B cell (primary cell): ENCODE results near the gene CKMT2. TPM values are rescaled to one million over a fixed set of nuclear protein-coding genes. Genes with fewer than 3 reads are reported as not detected.

Experiments
- ATAC-seq: fragments of 200-7000 bp; cut with Tn5 transposase; one replicate; pipeline ENCODE4 v1.10.0; 2021; ENCODE audit warnings: low read depth, mild to moderate bottlenecking, moderate number of reproducible peaks, moderate library complexity
- CTCF ChIA-PET: fragments of 350-600 bp; sonication (Branson Sonifier 250); formaldehyde crosslinking; loops from one replicate; lab custom pipeline; 2021; ENCODE audit warnings: antibody characterized with exemption, inconsistent platforms; lab: Charles Lee
- POLR2A ChIA-PET: fragments of 350-600 bp; sonication (Branson Sonifier 250); formaldehyde crosslinking; loops from one replicate; lab custom pipeline; 2021; ENCODE audit warnings: antibody characterized with exemption; lab: Charles Lee
- DNase-seq: peaks from one replicate; pipeline ENCODE4 v3.0.0; 2013
- H2AFZ ChIP-seq: 2 replicates; pipeline ENCODE4 v1.6.1; 2012; ENCODE audit warnings: mild to moderate bottlenecking, low read depth, low read length; ENCODE audit not compliant: insufficient read depth, poor library complexity, severe bottlenecking
- H3K27ac ChIP-seq, 2 donors: 1 replicate in 1 of 2; 2 replicates in 1 of 2; pipeline ENCODE4 v1.5.1; 2012 to 2013; ENCODE audit warnings: low read length in 2 of 2, mild to moderate bottlenecking in 2 of 2, moderate library complexity in 1 of 2
- H3K27me3 ChIP-seq, 4 experiments: fragments of 200-600 bp in 1 of 4; sonication (generic) in 1 of 4; replicated peaks in 1 of 4; 1 replicate in 2 of 4; 2 replicates in 2 of 4; pipeline versions ENCODE4 v1.6.1 to v1.7.0; 2013 to 2016; ENCODE audit warnings: low read length in 3 of 4, mild to moderate bottlenecking in 2 of 4, mixed read lengths in 1 of 4, moderate library complexity in 1 of 4; ENCODE audit not compliant: insufficient read depth in 4 of 4, control insufficient read depth in 3 of 4; ENCODE audit errors: control extremely low read depth in 1 of 4
- H3K36me3 ChIP-seq, 2 experiments: replicated peaks in 1 of 2; 1 replicate in 1 of 2; 2 replicates in 1 of 2; pipeline versions ENCODE4 v1.6.1 to v1.7.1; 2013; ENCODE audit warnings: low read length in 1 of 2; ENCODE audit not compliant: insufficient read depth in 2 of 2, control insufficient read depth in 1 of 2; ENCODE audit errors: control extremely low read depth in 1 of 2, extremely low read depth in 1 of 2
- H3K4me1 ChIP-seq, 2 donors: fragments of 200-600 bp in 1 of 2; sonication (generic) in 1 of 2; 1 replicate in 1 of 2; 2 replicates in 1 of 2; pipeline versions ENCODE4 v1.5.1 to v1.6.1; 2013 to 2017; ENCODE audit warnings: low read length in 2 of 2; ENCODE audit not compliant: control insufficient read depth in 2 of 2, insufficient read depth in 2 of 2
- H3K4me2 ChIP-seq: replicated peaks from 2 replicates; pipeline ENCODE3; 2012; ENCODE audit warnings: mild to moderate bottlenecking, low read depth, low read length; ENCODE audit not compliant: poor library complexity, severe bottlenecking
- H3K4me3 ChIP-seq, 5 experiments: fragments of 200-600 bp in 1 of 5; sonication (generic) in 1 of 5; 1 replicate in 3 of 5; 2 replicates in 2 of 5; pipeline versions ENCODE4 v1.5.1 to v1.7.0; 2011 to 2016; ENCODE audit warnings: low read length in 4 of 5, mild to moderate bottlenecking in 4 of 5, low read depth in 2 of 5, control low read depth in 1 of 5, moderate library complexity in 1 of 5; ENCODE audit not compliant: insufficient read depth in 1 of 5; ENCODE audit errors: control extremely low read depth in 1 of 5, extremely low read depth in 1 of 5
- H3K79me2 ChIP-seq: fragments of 200-600 bp; sonication (generic); one replicate; pipeline ENCODE4 v1.6.0; 2016; ENCODE audit warnings: low read length; ENCODE audit not compliant: control insufficient read depth, insufficient read depth
- H3K9ac ChIP-seq: fragments of 200-600 bp; sonication (generic); 2 replicates; pipeline ENCODE4 v1.6.1; 2017; ENCODE audit warnings: mild to moderate bottlenecking, low read length, moderate library complexity
- H3K9me3 ChIP-seq, 3 donors: one replicate each; pipeline versions ENCODE4 v1.6.1 to v1.7.1; 2013; ENCODE audit warnings: low read length in 2 of 3; ENCODE audit not compliant: control insufficient read depth in 2 of 3, insufficient read depth in 1 of 3; ENCODE audit errors: control extremely low read depth in 1 of 3
- H4K20me1 ChIP-seq: 2 replicates; pipeline ENCODE4 v1.6.0; 2012; ENCODE audit warnings: mild to moderate bottlenecking, low read length; ENCODE audit not compliant: insufficient read depth, control insufficient read depth, poor library complexity, severe bottlenecking
- H3K27ac Mint-ChIP-seq: one replicate; pipeline ENCODE4 v1.8.0; 2021; ENCODE audit warnings: mixed read lengths
- H3K27me3 Mint-ChIP-seq: one replicate; pipeline ENCODE4 v1.8.0; 2021; ENCODE audit warnings: mixed read lengths
- H3K4me1 Mint-ChIP-seq: one replicate; pipeline ENCODE4 v1.8.0; 2021; ENCODE audit warnings: mixed read lengths
- H3K4me3 Mint-ChIP-seq: one replicate; pipeline ENCODE4 v1.8.0; 2021; ENCODE audit warnings: mixed read lengths
- H3K9me3 Mint-ChIP-seq: one replicate; pipeline ENCODE4 v1.8.0; 2022; ENCODE audit warnings: mixed read lengths; ENCODE audit not compliant: insufficient read depth
- CTCF ChIP-seq: fragments of 200-600 bp; IDR thresholded peaks from one replicate; pipeline ENCODE4 v1.8.0; 2022; ENCODE audit warnings: antibody characterized with exemption, mild to moderate bottlenecking
- EZH2 ChIP-seq: IDR thresholded peaks from 2 replicates; pipeline ENCODE4 v1.6.1; 2012; ENCODE audit warnings: borderline replicate concordance, low read depth, mild to moderate bottlenecking, moderate library complexity, low read length; ENCODE audit not compliant: insufficient read depth, poor library complexity, severe bottlenecking
- WGBS: methylation state at CpG from one replicate; pipeline ENCODE4 v1.1.5; 2013; ENCODE audit warnings: missing lambda C conversion rate; ENCODE audit not compliant: insufficient coverage; 5-methylcytosine and 5-hydroxymethylcytosine counted together
- intact Hi-C: fragments of 100-400 bp; cut with micrococcal nuclease; formaldehyde crosslinking; loops from one replicate; pipeline ENCODE4 v1.10.0; 2022
- polyA plus RNA-seq: library from polyadenylated mRNA; depleted of rRNA; stranded (reverse); fragments of >200 nt; gene quantifications from 2 replicates; pipeline ENCODE4 v1.2.3, GENCODE V29; 2012
- total RNA-seq, 2 donors: library from RNA; stranded (reverse); fragments of 120-200 nt in 1 of 2; gene quantifications; 1 replicate in 1 of 2; 2 replicates in 1 of 2; pipeline versions ENCODE4 v1.2.3 to v1.2.4, GENCODE V29; 2013 to 2022

The CKMT2 gene
- total and polyA plus RNA-seq, 2 donors (not counting 1 experiment from before 2014, with no cell fraction given): not detected

GRCh38 chr5:81203729-81204128 lies 29.4 kb upstream of the CKMT2 start:
- Mint-ChIP-seq H3K9me3 (no peaks in the 10 kb centered on the region), H3K4me3 (no peak overlapping the region), H3K27ac (no peak overlapping the region), H3K4me1 (no peaks in the 10 kb centered on the region), H3K27me3 (peaks cover 5% of the 10 kb centered on the region)
- H3K9ac ChIP-seq: no peak overlapping the region
- no peak overlapping the region for H3K4me3 ChIP-seq
- H3K9me3 ChIP-seq: no peaks in the 10 kb centered on the region
- H4K20me1 ChIP-seq: no peaks in the 10 kb centered on the region
- 73% methylated on average over 2 of the region's 3 CpGs for WGBS
- ATAC-seq (no peak), DNase-seq (no peak)
- H3K4me2 ChIP-seq: no peak overlapping the region
- no peak overlapping the region for H3K27ac ChIP-seq
- no peak for TF ChIP-seq CTCF
- no peak for TF ChIP-seq EZH2
- no peaks in the 10 kb centered on the region for H3K79me2 ChIP-seq
- H3K4me1 ChIP-seq: no peaks in the 10 kb centered on the region
- H3K27me3 ChIP-seq: no peaks in the 10 kb centered on the region
- POLR2A ChIA-PET: no interaction called here
- CTCF ChIA-PET: interaction anchor here (0.5 kb wide), 1 partner anchor 938 kb away, joined by 3 read pairs; no protein-coding TSS in a partner anchor
- intact Hi-C loops: no loop called here
- no peak overlapping the region for H2AFZ ChIP-seq
- H3K36me3 ChIP-seq: no peaks in the 10 kb centered on the region

DNA sequence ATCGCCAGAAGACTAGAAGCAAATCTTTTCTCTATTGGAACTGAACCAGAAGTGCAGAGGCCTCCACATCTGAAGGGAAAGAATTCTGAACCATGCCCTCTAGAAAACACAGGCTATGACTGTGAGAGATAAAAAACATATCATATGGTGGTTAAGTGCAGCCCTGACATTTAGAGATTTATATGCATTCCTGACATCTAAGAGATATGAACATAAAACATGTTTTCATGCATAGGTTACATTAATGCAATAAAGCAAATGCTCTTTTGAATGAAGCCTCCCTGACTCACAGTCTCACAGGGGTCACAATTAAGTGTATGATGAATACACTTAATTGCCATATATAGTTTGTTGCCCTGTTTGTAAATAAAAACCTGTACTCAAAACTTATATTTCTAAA lies 28.9 kb upstream of the CKMT2 start:
- no peak overlapping the region for H3K4me2 ChIP-seq
- CTCF ChIA-PET: no interaction called here
- no peaks in the 10 kb centered on the region for H3K79me2 ChIP-seq
- no peak overlapping the region for H3K4me3 ChIP-seq
- no peaks in the 10 kb centered on the region for H3K4me1 Mint-ChIP-seq
- intact Hi-C loops: no loop called here
- H3K27me3 ChIP-seq: no peaks in the 10 kb centered on the region
- H3K27me3 Mint-ChIP-seq: peaks cover 5% of the 10 kb centered on the region
- no peak overlapping the region for H3K9ac ChIP-seq
- H2AFZ ChIP-seq: no peak overlapping the region
- no peaks in the 10 kb centered on the region for H3K36me3 ChIP-seq
- no peak overlapping the region for H3K27ac ChIP-seq
- H3K9me3 ChIP-seq: no peaks in the 10 kb centered on the region
- POLR2A ChIA-PET: no interaction called here
- no peaks in the 10 kb centered on the region for H3K9me3 Mint-ChIP-seq
- H4K20me1 ChIP-seq: no peaks in the 10 kb centered on the region
- 100% methylated on average over 1 of the region's 1 CpG for WGBS
- no peak for ATAC-seq
- H3K27ac Mint-ChIP-seq: no peak overlapping the region
- TF ChIP-seq EZH2 (no peak), CTCF (no peak)
- DNase-seq: no peak
- H3K4me3 Mint-ChIP-seq: no peak overlapping the region
- no peaks in the 10 kb centered on the region for H3K4me1 ChIP-seq
